Bronchial epithelial cell (primary cell): ENCODE measurements around the gene PFDN1. TPM values are rescaled to one million over a fixed set of nuclear protein-coding genes. Genes with fewer than 3 reads are reported as not detected.
A peak's percentile ranks its signal among the peaks of the same experiment; 100 is the strongest.

Experiments
- DNase-seq: peaks from one replicate; pipeline ENCODE4 v3.0.0-alpha.2; 2010; ENCODE audit warnings: low read depth
- FAIRE-seq: peaks from 2 replicates; lab custom pipeline; 2011; peaks lifted over from hg19 to GRCh38; lab: Jason Lieb, UNC
- H3K27me3 ChIP-seq: 2 replicates; pipeline ENCODE4 v1.5.1; 2011; ENCODE audit warnings: low read length; ENCODE audit not compliant: control insufficient read depth, insufficient read depth
- H3K36me3 ChIP-seq: 2 replicates; pipeline ENCODE4 v1.5.1; 2011; ENCODE audit warnings: low read length; ENCODE audit not compliant: control insufficient read depth, insufficient read depth
- H3K4me3 ChIP-seq: 2 replicates; pipeline ENCODE4 v1.5.1; 2011; ENCODE audit warnings: mild to moderate bottlenecking, low read depth, low read length, control low read depth
- total RNA-seq: library from RNA; depleted of rRNA; stranded (reverse); fragments of >200 nt; gene quantifications from 2 replicates; pipeline ENCODE4 v1.2.1, GENCODE V29; 2014
- TF ChIP-seq, protein P1 (sequence below): IDR thresholded peaks from 2 replicates; pipeline ENCODE4 v1.5.1; 2011; ENCODE audit warnings: mild to moderate bottlenecking, moderate library complexity, low read length, control low read depth, inconsistent platforms; ENCODE audit not compliant: insufficient read depth, severe bottlenecking

The PFDN1 gene
- total RNA-seq, 1 donor from 2014 or later = 34.5 TPM

GRCh38 chr5:140217299-140218026 lies 85.4 kb downstream of the PFDN1 start:
- no peaks in the 10 kb centered on the region for H3K27me3 ChIP-seq
- no peak overlapping the region for H3K4me3 ChIP-seq
- DNase-seq = no peak
- TF ChIP-seq, protein P1, sequence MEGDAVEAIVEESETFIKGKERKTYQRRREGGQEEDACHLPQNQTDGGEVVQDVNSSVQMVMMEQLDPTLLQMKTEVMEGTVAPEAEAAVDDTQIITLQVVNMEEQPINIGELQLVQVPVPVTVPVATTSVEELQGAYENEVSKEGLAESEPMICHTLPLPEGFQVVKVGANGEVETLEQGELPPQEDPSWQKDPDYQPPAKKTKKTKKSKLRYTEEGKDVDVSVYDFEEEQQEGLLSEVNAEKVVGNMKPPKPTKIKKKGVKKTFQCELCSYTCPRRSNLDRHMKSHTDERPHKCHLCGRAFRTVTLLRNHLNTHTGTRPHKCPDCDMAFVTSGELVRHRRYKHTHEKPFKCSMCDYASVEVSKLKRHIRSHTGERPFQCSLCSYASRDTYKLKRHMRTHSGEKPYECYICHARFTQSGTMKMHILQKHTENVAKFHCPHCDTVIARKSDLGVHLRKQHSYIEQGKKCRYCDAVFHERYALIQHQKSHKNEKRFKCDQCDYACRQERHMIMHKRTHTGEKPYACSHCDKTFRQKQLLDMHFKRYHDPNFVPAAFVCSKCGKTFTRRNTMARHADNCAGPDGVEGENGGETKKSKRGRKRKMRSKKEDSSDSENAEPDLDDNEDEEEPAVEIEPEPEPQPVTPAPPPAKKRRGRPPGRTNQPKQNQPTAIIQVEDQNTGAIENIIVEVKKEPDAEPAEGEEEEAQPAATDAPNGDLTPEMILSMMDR = no peak
- H3K36me3 ChIP-seq = no peaks in the 10 kb centered on the region
- FAIRE-seq = no peak

- no peaks in the 10 kb centered on the region for H3K36me3 ChIP-seq
- FAIRE-seq (peak; percentile 23), DNase-seq (no peak)
- H3K27me3 ChIP-seq = no peaks in the 10 kb centered on the region
- no peak overlapping the region for H3K4me3 ChIP-seq
- TF ChIP-seq, protein P1 = no peak
These were observed 86.3 kb downstream of the PFDN1 start for GRCh38 chr5:140216478-140217074.

DNA sequence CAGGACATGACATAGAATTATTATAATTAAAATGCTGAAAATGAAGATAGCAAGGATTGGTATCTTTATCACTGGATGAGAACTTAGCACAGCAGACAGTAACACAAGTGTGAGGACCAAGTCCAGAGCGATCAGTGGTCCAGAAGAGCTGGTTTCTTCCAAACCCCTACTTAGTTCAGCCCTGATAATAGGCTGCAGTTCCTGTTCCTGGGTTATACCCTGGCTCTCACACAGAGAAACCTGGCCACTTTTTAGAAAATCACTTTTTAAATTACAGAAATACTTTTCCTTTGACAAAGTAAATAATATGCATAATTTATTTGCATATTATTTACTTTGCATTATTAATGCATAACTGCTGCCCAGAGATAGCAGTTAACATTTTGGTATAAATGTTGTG lies 87.6 kb downstream of the PFDN1 start:
- DNase-seq (no peak), FAIRE-seq (no peak)
- TF ChIP-seq, protein P1 = no peak
- Histone ChIP-seq H3K36me3 (no peaks in the 10 kb centered on the region), H3K27me3 (no peaks in the 10 kb centered on the region), H3K4me3 (no peak overlapping the region)

DNA sequence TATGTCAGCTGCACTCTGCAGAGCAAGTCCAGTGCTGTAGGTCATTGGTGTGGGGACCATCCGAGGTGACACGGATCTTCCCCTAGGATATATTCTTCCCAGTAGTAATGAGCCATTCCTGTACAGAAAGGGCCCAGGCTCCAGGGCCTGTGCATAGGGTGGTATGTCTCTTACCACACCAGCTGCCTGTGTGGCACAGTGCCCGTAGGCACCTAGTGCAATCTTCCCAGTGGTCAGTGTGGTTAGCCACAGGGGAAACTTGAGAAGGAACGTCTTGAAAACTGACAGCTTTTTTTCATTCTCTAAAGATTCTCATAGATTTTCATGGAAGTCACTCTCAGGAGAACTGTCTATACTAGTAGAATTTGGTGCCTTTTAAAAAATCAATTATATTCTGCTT lies 88.1 kb downstream of the PFDN1 start:
- no peak for FAIRE-seq
- TF ChIP-seq, protein P1 = no peak

GRCh38 chr5:140213370-140213983 lies 89.4 kb downstream of the PFDN1 start:
- FAIRE-seq (no peak), DNase-seq (peak; percentile 24)
- Histone ChIP-seq H3K4me3 (no peak overlapping the region), H3K27me3 (no peaks in the 10 kb centered on the region), H3K36me3 (no peaks in the 10 kb centered on the region)
- TF ChIP-seq, protein P1 = no peak

More for the DNA sequence above, 88.1 kb downstream of the PFDN1 start:
- DNase-seq = peak; percentile 42
- no peaks in the 10 kb centered on the region for H3K27me3 ChIP-seq
- H3K4me3 ChIP-seq = no peak overlapping the region
- H3K36me3 ChIP-seq = no peaks in the 10 kb centered on the region
